Stimulated activated CD4-positive, alpha-beta T cell treated with anti-CD3 and anti-CD28 coated beads, TNF-alpha, amount 100 ng/mL, for 1 hour (primary cell): ENCODE results near the gene STK16.

ENCODE experiments used
- DNase-seq, 3 donors: peaks; one replicate each; pipeline ENCODE4 v3.0.0-alpha.2; 2020; ENCODE audit warnings: low read depth in 3 of 3, low spot score in 1 of 3

STK16 gene

DNA sequence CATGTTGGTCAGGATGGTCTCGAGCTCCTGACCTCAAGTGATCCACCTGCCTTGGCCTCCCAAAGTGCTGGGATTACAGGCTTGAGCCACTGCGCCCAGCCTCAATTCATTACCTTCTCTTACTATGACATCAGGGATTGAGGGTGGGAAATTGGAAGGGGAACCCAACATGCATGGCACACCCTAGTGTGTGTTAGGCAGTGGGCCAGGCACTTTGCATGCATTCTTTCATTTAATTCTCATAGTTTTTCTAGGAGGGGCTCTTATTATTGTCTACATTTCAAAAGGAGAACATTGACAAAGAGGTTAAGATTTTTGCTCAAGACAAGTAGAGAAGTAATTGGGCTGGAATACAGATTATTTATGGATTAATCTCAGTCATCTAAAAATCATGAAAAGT, 23.0 kb downstream of the STK16 start:
- DNase-seq, result no peak

DNA sequence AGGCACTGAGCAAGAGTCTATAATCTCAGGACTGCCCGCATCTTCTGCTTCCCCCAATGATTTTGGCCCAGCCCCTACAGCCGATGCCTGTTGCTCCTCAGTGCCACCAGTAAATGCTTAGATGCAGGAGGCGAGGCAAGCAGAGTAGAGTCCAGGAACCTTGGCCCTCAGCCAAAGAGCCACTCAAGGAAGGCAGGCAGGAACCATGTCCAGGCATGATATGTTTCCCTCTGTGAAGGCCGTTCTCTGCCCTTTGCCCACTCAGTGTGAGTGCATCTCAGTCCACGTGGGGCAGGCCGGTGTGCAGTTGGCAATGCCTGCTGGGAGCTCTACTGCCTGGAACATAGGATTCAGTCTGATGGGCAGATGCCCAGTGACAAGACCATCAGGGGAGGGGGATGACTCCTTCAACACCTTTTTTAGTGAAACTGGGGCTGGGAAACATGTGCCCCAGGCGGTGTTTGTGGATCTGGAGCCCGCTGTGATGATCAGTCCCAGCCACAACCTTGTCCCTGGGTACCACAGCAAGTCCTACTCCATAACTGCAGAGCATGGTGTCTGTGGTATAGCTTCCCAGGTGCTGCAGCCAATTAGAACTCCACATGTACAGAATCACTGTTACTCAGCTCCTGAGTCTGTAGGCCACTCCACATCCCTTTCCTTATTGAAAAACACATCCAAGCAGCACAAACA, 24.2 kb downstream of the STK16 start:
- no peak for DNase-seq

DNA sequence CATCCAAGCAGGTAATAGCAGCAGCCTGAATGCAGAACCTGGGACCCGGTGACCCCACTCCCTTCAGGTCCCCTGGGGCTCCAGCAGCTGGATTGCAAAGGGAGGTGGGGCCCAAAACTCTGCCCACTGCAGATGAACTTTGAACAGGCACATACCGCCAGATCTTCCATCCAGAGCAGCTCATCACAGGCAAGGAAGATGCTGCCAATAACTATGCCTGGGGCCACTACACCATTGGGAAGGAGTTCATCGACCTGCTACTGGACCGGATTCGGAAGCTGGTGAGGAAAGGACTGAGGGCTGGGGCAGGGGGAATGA, 24.7 kb downstream of the STK16 start:
- no peak for DNase-seq

DNA sequence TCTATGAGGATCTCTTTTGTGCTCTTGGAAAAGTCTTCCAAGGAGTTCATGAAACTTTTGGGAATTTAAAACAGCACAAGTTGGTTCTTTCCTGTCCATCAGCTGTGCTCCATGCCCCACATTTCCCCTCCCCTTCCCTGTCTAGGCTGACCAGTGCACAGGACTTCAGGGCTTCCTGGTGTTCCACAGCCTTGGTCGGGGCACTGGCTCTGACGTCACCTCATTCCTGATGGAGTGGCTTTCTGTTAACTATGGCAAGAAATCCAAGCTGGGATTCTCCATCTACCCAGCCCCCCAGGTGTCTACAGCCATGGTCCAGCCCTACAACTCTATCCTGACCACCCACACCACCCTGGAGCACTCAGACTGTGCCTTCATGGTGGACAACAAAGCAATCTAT, 25.7 kb downstream of the STK16 start:
- DNase-seq, result no peak

DNA sequence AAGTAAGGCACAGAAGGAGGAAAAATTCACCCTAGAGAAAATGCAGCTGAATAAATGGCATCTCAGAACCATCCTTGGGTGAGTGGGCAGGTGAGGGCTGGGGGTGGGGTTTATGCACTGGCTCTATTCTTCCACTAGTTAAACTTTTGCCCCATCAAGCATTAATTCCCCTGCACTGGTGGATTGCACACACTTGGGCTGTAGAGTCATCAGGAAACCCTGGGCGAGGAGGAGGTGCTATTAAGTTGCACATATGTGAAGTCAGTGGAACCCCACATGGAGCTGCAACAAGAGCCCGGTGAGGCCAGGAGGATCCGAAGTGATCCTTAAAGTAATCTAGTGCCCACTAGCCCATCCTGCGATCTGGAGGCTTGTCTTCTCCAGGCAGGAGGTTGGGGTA, 27.1 kb downstream of the STK16 start:
- DNase-seq, result no peak

DNA sequence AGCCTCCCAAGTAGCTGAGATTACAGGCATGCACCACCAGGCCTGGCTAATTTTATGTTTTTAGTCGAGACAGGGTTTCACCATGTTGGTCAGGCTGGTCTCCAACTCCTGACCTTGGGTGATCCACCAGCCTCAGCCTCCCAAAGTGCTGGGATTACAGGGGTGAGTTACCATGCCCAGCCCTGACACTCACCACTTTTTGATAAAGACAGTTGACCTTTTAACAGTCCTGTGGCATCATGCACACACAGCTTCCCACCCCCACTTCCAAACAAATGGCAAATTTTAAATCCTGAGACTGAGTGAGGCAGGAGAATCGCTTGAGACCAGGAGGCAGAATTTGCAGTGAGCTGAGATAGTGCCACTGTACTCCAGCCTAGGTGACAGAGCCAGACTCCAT, 27.7 kb downstream of the STK16 start:
- no peak for DNase-seq

DNA sequence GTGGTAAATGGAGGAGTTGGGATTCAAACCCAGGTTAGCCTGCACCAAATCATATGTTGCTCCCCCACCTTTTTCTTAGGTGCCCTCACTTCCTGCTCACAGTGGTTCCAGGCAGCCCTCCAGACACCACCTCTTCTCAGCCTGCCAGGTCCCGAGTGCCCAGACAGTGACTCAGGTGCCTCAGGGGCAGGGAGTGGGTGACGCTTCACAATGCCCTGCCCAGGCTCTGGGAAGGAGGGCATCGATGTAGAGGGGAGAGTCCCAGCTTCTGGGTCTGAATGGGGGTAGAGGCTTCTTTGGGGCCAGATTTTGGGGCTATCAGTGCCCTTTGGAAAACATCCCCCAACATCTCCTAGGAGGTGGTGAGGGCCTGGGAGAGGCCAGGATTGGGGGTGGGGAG, 28.7 kb downstream of the STK16 start:
- DNase-seq, result no peak

DNA sequence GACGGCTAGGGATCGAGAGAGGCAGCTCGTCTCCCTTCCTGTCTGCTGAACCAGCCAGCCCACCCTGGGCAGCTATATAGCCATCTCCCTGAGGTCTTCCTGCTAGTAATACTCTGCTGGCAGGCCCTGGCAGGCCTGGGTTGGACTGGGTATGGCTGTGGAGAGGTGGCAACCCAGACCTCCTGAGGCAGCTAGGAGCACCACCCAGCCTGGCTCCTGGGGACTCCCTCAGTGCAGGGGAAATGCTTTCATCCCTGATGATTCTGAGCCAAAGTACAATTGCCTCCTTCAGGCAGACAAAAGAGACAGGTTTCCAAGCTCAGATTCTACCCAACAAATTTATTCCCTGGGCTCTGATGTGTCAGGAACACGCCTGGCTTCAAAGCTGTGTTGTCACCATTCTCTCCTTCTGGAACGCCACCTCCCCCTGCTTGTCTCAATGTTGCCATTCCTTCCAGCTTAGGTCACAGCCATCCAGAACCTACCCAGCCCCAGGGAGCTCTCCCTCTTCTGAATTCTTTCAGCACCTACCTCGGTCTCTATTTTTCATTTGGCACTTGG, 29.2 kb downstream of the STK16 start:
- DNase-seq, result no peak

DNA sequence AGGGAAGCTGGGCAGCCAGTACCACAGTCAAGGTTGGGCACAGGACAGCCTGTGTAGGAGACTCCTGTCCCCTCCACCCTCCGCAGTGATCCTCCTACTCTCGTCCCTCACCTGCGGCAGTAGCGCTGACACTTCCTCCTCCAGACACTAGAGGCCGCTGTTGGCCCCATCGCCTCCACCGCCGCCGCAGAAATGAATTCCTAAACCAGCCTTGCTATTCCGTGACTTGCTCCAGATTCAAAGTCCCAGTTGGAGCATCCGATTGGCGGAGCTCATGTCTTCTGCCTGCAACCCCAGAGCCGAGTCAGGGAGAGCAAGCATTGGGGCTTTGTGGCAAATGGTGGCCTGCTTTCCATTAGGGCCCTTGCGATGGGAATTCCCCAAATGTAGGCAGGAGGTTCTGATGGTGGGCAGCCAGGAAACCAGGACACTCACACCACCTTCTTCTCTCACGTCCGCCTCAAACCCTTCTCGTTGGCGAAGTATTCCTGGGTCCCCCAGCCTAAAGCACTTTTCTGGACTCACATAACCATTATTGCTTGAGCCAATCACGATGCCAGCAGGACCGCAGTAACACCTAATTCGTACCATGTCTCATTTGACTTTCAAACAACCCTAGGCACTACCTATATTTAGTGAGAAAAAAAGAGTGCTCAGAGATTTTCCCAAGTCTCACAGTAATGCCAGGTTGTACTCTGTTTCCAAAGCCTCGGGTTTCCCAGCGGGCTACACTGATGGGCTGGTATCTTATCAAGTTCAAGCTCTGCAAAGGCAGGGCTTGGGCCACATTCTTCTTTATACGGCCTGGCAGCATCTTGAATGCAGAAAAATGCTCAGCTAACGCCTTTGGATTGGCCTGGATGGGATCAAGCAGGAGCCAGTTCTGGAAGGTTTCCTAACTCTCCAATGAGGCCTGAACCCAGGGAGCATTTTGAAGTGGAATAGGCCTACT, 32.7 kb downstream of the STK16 start:
- DNase-seq, result peak; percentile 29 to 70 (median 58)

DNA sequence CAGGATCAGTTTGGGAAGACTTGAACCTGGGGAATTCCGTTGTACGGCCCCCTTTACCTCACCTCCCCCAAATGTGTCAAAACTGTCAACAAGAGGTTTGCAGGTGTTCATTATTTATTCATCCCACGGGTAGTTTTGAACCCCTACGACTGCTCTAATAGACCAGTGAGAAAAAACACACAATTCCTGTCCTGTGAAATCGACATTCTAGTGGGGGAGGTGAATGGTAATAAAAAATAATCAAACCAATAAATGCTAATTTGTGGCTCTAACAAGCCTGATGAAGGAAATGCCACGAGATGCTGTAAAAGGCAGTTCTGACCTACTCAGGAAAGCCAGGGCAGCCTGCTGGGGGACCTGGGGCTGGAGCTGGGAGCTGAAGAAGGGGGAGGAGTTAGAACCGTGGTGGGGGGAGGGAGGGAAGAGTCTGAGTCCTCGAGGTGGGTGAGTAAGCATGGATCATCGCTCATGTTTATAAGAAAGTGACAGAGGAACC, 33.4 kb downstream of the STK16 start:
- no peak for DNase-seq

DNA sequence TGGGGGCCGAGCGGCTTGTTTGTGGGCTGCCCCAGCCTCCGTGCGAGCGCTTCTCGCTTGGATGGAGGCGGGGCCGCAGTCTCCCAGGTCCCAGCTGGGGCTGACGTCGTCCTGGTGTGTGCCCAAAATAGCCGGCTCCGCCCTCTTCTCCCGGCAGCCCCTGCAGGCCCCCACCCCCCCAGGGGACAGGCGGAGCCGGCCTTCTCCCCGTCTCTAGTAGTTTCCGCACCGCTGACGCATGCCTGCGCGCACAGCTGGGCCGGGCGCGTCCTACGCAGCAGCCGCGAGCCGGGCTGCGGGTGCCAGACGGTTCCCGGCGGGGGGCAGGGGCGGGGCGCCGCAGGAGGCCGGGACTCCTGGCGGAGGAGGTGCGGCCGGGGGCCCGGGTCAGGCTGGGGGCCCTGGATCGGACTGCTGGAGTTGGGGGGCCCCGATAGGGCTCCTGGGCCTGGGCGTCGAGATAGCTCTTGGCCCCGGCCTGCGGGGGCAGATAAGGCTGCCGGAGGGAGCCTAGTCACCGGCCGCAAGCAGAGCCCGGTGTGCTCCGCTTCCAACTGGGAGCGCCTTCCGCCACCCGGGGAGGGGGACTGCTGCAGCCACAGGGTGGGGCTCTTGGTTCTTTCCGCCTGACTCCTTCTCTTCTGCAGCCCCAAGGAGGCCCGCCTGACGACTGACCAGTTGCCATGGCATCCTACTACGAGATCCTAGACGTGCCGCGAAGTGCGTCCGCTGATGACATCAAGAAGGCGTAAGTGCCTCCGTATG, 34.1 kb downstream of the STK16 start, which contains the start of gene DNAJB2:
Gene DNAJB2 (plus strand): TSS at position 216 of the 765 bp plus-strand sequence. CDS start 468 bp downstream, at position 684.
- peak; percentile 95 to 98 (median 96) for DNase-seq

DNA sequence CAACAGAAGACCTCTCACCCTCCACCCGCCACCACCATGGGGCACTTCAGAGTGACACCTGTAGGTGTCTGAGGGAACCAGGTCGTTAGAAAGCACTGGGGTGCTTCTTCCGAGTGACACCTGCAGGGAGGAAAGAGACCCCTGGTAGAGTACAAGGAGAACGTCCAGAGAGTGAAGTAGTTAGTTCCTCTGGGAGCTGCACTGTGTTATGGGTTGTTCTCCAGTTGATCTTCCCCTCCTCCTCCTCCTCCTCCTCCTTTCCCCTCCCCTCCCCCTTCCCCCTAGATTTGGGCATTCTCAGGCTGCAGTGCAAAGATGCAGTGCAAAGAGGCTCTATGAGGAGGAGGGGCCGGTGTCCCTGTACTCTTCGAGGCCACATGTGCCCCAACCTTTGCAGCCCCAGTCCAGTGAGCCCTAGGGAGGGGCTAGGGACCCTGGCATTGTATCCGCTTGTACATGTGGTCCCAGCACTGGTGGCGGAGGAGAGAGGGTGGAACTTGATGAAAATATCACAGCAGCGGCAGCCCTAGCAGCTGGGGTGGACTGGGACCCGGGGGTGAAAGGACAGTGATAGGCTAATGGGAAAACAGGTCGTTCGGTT, 34.7 kb downstream of the STK16 start:
- DNase-seq, result no peak

DNA sequence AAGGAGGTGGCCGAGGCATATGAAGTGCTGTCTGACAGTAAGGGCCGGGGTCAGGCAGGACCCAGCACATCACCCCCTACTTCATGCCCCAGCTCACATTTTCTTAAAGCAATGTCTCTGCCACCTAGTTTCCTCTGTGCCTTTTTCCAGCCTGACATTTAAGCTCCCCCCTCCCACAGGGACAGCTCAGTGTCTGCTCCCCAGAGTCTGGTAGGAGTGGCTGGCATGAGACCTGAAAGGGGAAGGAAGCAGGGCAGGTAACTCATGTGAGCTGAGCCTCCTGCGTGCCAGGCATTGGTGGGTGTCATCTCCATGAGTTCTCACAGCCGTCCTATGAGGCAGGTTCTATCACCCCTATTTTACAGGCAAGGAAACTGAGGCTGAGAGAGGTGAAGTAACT, 35.4 kb downstream of the STK16 start:
- no peak for DNase-seq

DNA sequence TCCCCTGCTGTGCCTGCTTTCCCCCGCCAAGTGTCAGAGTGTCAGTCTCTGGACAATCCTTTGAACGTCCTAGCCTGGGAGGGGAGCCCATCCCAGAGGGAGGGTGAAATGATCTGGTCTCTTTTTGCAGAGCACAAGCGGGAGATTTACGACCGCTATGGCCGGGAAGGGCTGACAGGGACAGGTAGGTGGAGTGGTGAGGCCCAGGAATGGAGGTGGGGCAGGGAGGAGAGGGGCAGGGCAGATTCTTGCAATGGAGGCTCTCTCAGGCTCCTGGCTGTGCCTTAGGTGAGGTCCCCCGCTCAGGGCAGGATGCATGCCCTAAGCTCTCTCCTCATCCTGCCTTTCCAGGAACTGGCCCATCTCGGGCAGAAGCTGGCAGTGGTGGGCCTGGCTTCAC, 36.3 kb downstream of the STK16 start:
- no peak for DNase-seq

DNA sequence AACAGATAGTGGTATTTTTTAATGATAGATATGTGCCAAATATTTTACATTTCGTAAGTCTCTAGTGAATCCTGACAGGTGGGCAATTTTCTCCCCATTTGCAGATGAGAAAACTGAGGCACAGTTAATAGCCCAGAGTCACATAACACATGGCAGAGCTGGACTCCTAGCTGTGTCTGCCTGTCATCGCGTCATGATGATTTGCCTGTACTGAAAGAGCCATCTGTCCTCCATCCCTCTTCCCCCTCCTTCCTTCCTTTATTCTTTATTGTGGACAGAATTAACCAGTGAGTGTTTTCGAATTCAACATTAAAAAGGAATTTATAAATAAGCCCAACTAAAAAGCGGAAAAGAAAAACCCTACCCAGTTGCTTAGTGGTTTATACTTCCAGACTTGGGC, 37.1 kb downstream of the STK16 start:
- DNase-seq, result no peak

DNA sequence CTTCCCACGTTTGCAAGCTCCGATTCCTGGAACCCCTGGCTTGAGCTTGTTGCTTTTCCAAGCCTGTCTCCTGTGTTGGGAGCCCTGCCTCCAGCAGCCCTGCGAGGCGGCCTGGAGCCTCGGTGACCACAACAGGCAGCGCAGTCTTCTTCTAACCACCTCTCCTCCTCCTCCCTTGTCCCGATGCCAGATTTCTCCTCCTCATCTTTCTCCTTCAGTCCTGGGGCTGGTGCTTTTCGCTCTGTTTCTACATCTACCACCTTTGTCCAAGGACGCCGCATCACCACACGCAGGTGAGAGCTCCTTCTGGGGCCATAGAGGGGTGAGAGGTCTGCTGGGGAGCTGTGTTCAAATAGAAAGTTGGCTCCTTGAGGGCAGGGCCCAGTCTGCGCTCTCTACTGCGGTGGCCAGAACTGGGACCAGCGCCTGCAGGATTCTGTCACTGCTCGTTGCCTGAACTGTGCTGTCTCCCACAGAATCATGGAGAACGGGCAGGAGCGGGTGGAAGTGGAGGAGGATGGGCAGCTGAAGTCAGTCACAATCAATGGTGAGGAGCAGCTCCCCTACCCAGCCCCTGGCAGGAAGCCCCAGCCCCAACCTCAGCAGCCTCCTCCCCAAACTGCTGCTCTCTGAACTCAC, 37.8 kb downstream of the STK16 start:
- DNase-seq, result no peak

DNA sequence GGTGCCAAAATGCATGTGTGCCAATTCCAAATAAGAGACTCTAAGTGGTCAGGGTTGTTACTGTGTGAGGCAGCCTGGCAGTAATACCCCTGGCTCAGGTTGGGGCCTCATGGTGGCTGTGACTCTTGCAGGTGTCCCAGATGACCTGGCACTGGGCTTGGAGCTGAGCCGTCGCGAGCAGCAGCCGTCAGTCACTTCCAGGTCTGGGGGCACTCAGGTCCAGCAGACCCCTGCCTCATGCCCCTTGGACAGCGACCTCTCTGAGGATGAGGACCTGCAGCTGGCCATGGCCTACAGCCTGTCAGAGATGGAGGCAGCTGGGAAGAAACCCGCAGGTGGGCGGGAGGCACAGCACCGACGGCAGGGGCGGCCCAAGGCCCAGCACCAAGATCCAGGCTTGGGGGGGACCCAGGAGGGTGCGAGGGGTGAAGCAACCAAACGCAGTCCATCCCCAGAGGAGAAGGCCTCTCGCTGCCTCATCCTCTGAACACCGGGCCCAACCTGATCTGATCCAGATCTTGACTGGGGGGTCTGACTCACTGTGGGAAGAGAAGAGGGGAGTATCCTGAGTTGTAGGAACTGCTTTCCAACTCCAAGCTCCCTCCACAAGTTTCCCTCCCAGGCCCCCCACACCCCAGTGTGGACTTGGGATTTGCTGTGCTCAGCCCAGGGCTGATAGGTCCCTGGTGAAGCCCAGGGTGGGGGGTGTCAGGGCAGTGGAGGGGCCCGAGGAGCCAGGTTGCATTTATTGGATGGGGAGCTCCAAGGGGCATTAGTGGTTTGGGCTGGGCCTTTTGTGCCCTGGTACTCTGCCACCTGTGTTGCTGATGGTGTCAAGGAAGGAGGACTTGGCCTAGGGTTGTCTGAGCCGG, 39.5 kb downstream of the STK16 start:
- no peak for DNase-seq

DNA sequence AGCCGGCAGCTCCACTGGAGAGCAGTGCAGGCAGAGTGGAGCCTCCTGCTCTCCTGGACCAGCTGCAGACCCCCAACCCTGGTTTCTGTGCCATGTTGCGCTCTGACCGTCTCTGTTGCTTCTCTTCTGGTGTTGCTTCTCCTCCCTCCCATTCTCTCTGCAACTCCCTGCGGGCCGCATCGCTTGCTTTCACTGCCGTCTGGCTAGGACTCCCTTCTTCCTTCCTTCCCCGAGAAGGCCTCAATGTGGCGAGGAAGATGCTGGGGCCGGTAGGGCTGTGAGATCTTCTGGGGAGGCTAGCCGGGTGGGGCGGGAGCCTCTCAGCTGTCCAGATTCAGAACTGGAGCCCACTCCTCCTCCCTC, 40.1 kb downstream of the STK16 start:
- DNase-seq, result no peak

DNA sequence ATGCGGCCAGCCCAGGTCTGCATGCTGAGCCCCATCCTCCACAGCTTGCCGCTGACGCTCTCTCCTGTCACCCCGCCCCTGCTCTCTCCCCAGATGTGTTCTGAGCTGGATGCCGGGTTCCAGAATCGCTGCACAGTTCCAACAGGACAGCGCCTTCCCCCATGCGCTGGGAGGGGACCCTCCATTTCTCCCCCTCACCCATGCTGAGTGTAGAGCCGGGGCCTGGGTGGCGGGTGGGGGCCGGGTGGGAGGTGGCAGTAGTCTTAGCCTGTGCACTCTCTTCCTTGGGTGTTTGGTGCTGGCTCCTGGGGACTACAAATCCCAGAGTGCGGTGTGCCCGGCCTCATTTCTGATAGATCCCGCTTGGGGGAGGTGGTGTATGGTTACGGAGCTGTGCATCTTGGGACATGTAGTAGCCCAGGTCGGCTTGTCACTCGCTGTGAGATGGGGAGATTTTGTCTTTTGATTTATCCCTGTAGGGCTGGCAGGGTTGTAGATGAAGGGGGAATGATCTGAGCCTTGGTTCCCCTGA, 40.7 kb downstream of the STK16 start:
- DNase-seq, result no peak
